ENCODE results near the gene KIF26B. TPM values are rescaled to one million over a fixed set of nuclear protein-coding genes. Genes with fewer than 3 reads are reported as not detected.

The KIF26B gene
- total RNA-seq, 2 donors from 2014 or later: 0.12 to 0.13 TPM

DNA sequence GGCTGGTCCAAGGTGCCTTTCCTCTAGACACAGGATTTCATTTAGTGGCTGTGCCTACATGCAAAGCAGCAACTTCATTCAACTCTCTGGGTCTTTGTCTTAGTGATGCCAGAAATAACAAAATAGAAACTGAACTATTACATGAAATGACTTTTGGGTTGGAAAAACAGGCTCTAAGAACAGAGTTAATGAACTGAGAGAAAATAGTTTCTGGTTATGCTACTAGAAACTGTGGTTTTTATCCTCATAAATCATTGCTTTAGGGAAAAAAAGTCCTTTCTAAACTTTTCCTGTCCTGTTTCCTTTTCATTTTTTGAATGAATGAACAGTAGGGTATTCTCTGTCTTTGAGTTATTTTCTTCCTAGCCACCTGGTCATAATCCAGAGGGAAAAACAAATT is 424.0 kb downstream of the KIF26B start:
- intact Hi-C loops (cut with DNase I): loop anchor here in 1 of 2 donors (5.0 kb wide), 1 partner anchor 421 kb away; no protein-coding TSS in a partner anchor
- DNase-seq (no peak), ATAC-seq (no peak)

DNA sequence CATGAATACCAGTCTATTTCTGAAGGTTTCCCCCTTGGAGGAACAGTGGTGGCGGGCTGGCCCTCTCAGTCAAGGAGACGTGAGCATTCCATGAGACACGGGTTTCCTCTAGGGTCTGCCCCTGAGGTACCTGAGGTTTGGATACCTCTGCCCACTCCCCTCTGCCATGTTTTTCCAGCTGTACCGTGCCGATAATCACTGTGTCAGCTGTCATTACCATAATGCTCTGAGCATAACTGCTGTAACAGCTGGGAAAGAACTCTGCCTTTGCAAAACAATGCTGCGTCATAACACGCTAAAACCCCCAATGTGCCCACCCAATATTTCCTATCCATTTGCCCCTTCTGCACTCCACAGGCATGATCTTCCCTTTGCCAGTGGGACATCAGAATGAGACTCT is 425.1 kb downstream of the KIF26B start:
- no peak for ATAC-seq
- intact Hi-C loops (cut with DNase I): loop anchor here in 1 of 2 donors (5.0 kb wide), 1 partner anchor 423 kb away; no protein-coding TSS in a partner anchor
- DNase-seq: no peak

- intact Hi-C loops (cut with DNase I): no loop called here
- no peak for ATAC-seq
Measured at GRCh38 chr1:245580651-245581050, 425.9 kb downstream of the KIF26B start.

GRCh38 chr1:245582026-245582425 is 427.2 kb downstream of the KIF26B start:
- no peak for ATAC-seq
- intact Hi-C loops (cut with DNase I): no loop called here
- DNase-seq: no peak

More at GRCh38 chr1:245580651-245581050, 425.9 kb downstream of the KIF26B start:
- no peak for DNase-seq

- ATAC-seq (no peak), DNase-seq (no peak)
- intact Hi-C loops (cut with DNase I): no loop called here
Measured at GRCh38 chr1:245583081-245583480, 428.3 kb downstream of the KIF26B start.

GRCh38 chr1:245583575-245584330 is 429.0 kb downstream of the KIF26B start:
- DNase-seq (no peak), ATAC-seq (peak; percentile 41 to 65)
- intact Hi-C loops (cut with DNase I): no loop called here

DNA sequence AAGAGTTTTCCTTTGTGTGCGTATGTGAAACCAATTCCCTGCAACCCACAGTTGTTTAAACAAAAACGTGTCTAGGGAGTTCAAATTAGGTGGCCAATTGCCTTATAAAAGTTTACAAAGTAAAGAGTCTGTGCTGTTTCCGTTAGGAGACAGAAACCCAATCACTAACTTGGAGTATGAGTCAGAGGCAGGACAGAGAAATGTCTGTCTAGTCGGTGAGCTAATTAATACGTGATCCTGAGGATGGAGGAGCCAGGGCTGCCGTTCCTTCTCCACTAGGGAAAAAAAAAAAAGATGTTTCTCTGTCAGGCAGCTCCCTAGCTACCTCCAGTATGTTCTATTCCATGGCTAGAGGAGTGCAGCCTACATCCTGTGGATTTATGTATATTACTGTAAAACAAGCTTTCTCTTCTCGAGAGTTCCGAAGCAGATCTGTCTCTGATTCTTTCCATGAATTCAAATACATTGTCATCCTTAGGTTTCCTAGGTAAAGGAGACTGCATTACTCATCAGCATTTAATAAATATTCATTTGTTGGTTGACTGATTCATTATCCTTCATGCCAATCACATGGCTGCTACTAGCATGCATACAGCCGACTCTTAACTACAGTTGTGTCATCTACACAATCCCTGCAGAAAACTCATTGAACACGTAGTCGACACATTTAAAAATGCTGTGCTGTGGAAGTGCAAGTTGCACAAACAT is 430.6 kb downstream of the KIF26B start:
- peak in 1 of 2 donors; percentile 88 for ATAC-seq
- intact Hi-C loops (cut with DNase I): no loop called here
- DNase-seq: no peak

DNA sequence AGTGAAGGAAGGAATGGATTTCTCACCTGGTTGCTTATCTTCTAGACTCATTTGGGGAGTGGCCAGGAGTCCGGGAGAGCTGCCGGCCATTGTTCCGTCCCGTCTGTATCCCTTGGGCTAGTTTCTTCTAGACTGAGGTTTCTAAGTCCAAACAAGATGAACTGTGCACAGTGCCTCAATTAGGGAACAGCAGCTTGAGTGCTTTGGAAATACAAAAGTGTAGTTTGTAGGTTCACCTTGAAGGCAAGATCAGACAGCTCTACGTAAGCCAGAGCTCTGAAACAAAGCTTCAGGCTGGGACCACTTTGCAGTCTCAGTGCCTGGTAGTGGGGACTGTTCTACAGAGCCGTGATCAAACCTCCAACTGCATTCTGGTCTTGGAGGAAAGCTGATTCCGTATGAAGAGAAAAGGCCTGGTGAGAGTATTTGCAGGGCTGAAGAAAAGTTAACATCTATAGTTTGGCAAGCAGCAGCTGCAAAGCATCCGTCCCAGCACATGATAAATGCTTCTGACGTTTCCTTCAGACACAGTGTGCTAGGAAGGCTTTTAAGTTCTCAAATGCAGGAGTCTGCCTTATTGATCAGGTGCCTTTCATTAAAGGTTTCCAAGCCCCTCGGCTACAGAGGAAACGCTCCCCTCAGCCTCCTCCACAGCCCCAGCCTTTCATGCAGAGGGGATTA is 432.8 kb downstream of the KIF26B start:
- intact Hi-C loops (cut with DNase I): no loop called here
- ATAC-seq (no peak), DNase-seq (no peak)

- intact Hi-C loops (cut with DNase I): no loop called here
- DNase-seq (no peak), ATAC-seq (no peak)
Measured at GRCh38 chr1:245588116-245588639, 433.4 kb downstream of the KIF26B start.

DNA sequence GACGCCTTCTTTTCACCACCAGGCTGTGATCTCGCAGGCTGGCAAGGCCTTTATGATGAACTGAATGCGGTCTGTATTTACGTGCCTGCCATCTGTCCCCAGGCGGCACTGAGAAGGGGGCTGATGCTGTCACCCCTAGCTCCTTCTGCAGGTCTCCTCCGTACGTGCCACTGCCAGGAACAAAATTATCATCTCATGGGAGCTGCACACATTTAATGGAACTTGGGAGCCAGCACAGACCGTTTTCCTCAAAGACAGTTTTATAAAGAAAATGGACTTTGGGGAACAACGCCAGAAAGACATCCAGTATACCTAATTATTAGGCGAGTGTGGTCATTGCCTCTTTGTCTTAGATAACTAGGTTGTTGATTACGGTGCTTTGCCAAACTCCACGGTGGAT is 434.5 kb downstream of the KIF26B start:
- ATAC-seq (no peak), DNase-seq (no peak)
- intact Hi-C loops (cut with DNase I): no loop called here

GRCh38 chr1:245589906-245590305 is 435.1 kb downstream of the KIF26B start:
- ATAC-seq: no peak
- intact Hi-C loops (cut with DNase I): no loop called here
- DNase-seq: no peak

- no peak for DNase-seq
- intact Hi-C loops (cut with DNase I): no loop called here
- no peak for ATAC-seq
Measured at GRCh38 chr1:245590726-245591125, 435.9 kb downstream of the KIF26B start.

DNA sequence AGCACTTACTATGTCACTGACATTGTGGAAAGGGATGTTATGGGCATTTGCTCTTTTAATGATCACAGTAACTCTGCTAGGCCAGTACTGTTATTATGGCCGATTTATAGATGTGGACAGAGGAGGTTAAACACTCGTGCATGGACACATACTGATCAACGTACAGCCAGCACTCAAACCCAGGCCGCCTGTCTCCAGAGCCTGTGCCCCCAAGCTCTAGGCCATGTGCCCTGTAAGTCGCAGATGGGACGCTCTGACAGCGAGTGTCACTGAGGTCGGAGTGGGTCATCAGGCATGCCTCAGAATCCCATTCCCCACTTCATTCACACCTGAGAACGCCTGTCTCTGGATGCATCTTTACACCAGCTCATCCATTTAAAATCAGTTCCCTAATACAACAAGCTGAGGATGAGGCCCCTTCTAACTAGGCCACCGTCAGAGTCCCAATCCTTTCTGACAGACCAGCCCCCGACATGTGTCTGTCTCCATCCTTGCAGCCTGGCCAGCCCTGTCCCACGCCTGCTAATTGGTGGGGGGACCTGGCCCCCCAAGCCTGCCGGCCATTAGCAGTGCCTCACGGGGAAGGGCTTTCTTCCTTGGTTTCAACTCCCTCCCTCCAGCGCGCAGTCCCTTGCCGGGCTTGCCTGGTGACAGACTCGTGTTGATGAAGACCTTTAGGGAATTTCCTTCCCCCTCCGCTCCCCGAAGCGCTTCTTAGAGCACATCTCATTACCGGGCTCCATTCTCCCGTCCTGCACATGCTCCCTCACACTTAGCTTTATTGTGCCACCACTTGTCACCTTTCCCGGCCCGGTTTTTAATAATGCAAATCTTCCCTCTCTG is 436.8 kb downstream of the KIF26B start:
- intact Hi-C loops (cut with DNase I): no loop called here
- DNase-seq: no peak
- ATAC-seq: no peak

GRCh38 chr1:245592189-245592460 is 437.3 kb downstream of the KIF26B start:
- intact Hi-C loops (cut with DNase I): no loop called here
- ATAC-seq: no peak
- DNase-seq: no peak

DNA sequence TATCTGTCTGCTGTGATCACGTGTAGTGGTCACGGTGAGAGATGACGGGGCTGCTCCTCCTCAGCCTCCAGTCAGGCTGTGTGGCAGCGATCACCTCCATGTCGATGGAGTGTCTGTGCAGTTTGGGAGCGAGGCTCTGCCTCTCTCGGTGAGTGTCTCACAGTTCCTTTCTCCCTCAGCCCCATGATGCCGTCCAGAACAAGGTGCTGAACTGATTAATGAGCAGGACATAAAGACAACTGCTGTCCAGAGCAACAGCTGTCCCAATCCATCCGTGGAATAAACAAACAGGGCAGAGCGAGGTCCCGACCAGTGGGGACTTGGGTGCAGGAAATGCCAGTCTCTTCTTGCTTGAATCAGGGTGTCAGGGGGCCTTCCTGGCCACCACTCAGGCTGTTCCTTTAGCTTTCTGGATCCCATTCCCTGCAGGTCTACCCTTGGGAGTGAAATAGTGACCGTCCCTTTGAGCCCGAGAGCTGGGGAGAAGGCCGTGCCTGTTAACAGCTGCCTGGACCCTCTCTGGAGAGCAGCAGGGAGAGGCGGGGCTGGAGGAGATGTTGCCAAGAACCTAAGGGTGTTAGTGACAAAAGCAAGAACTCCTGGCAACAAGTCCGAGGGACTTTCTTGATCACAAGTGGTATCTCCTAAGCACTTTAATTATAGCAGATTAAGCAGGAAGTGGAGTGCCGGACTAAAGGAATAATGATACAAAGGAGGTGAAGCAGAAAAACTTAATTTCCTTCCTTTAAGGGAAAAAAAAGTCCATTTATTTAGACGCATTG is 443.9 kb downstream of the KIF26B start:
- ATAC-seq (peak; percentile 88), DNase-seq (peak; percentile 35)
- intact Hi-C loops (cut with DNase I): no loop called here

- intact Hi-C loops (cut with DNase I): no loop called here
- DNase-seq: peak; percentile 66
- peak; percentile 82 to 94 for ATAC-seq
Measured at GRCh38 chr1:245599371-245600174, 444.8 kb downstream of the KIF26B start.

DNA sequence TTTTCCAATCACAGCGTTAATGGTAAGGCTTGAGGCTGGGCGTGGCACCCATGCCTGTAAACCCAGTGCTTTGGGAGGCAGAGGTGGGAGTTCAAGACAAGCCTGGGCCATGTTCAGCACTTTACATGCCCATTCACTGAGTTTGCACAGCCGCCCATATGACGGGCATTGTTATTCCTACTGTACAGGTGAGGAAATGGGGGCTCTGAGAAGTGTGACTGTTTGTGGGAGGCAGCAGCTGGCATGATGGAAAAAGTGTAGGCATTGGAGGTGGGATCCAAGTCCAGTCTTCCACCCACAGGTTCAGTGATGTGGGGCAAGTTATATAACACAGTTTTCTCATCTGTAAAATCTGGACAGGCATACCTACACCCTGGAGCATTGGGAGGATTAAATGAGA is 445.9 kb downstream of the KIF26B start:
- DNase-seq (no peak), ATAC-seq (no peak)
- intact Hi-C loops (cut with DNase I): no loop called here
